HEK293 (cell line): Measurements from ENCODE around the gene LKAAEAR1.

Experiments
- AEBP2 ChIP-seq: fragments of 450-650 bp; formaldehyde crosslinking; IDR thresholded peaks from 2 replicates; pipeline ENCODE4 v1.5.1; 2016; ENCODE audit warnings: missing biosample characterization, missing genetic modification characterization, borderline replicate concordance
- EGR2 ChIP-seq: fragments of 450-650 bp; formaldehyde crosslinking; IDR thresholded peaks from 2 replicates; pipeline ENCODE4 v1.5.1; 2016; ENCODE audit warnings: low read depth, missing biosample characterization, missing genetic modification characterization
- FEZF1 ChIP-seq: fragments of 450-650 bp; formaldehyde crosslinking; IDR thresholded peaks from 2 replicates; pipeline ENCODE4 v1.5.1; 2016; ENCODE audit warnings: missing biosample characterization, missing genetic modification characterization
- KLF8 ChIP-seq: fragments of 450-650 bp; formaldehyde crosslinking; IDR thresholded peaks from 2 replicates; pipeline ENCODE4 v1.5.1; 2016; ENCODE audit warnings: missing biosample characterization, missing genetic modification characterization
- MYNN ChIP-seq: fragments of 450-650 bp; formaldehyde crosslinking; IDR thresholded peaks from 2 replicates; pipeline ENCODE4 v1.5.1; 2016; ENCODE audit warnings: missing biosample characterization, missing genetic modification characterization, borderline replicate concordance
- PRDM6 ChIP-seq: fragments of 450-650 bp; formaldehyde crosslinking; IDR thresholded peaks from 2 replicates; pipeline ENCODE4 v1.5.1; 2017; ENCODE audit warnings: missing biosample characterization, missing genetic modification characterization
- REPIN1 ChIP-seq: fragments of 450-650 bp; formaldehyde crosslinking; IDR thresholded peaks from 2 replicates; pipeline ENCODE4 v1.5.1; 2017; ENCODE audit warnings: missing biosample characterization, missing genetic modification characterization, low read depth
- SP7 ChIP-seq: fragments of 450-650 bp; formaldehyde crosslinking; IDR thresholded peaks from 2 replicates; pipeline ENCODE4 v1.5.1; 2016; ENCODE audit warnings: missing biosample characterization, missing genetic modification characterization
- TCF7L2 ChIP-seq: IDR thresholded peaks from 2 replicates; pipeline ENCODE4 v1.6.1; 2011; ENCODE audit warnings: low read depth, mild to moderate bottlenecking, inconsistent platforms, low read length, moderate library complexity, borderline replicate concordance
- ZBTB1 ChIP-seq: fragments of 450-650 bp; formaldehyde crosslinking; IDR thresholded peaks from 2 replicates; pipeline ENCODE4 v1.5.1; 2016; ENCODE audit warnings: missing biosample characterization, missing genetic modification characterization
- ZFP69B ChIP-seq: fragments of 450-650 bp; formaldehyde crosslinking; IDR thresholded peaks from 2 replicates; pipeline ENCODE4 v1.5.1; 2016; ENCODE audit warnings: missing biosample characterization, missing genetic modification characterization
- ZNF155 ChIP-seq: fragments of 450-650 bp; formaldehyde crosslinking; IDR thresholded peaks from 2 replicates; pipeline ENCODE4 v1.5.1; 2016; ENCODE audit warnings: missing biosample characterization, missing genetic modification characterization
- ZNF184 ChIP-seq: fragments of 450-650 bp; IDR thresholded peaks from 2 replicates; pipeline ENCODE4 v1.5.1; 2018; ENCODE audit warnings: missing biosample characterization, mild to moderate bottlenecking, missing genetic modification characterization
- ZNF2 ChIP-seq: fragments of 450-650 bp; formaldehyde crosslinking; IDR thresholded peaks from 2 replicates; pipeline ENCODE4 v1.5.1; 2016; ENCODE audit warnings: missing biosample characterization, missing genetic modification characterization
- ZNF221 ChIP-seq: fragments of 450-650 bp; formaldehyde crosslinking; IDR thresholded peaks from 2 replicates; pipeline ENCODE4 v1.5.1; 2017; ENCODE audit warnings: missing biosample characterization, missing genetic modification characterization, borderline replicate concordance
- ZNF280D ChIP-seq: fragments of 450-650 bp; formaldehyde crosslinking; IDR thresholded peaks from 2 replicates; pipeline ENCODE4 v1.5.1; 2016; ENCODE audit warnings: missing biosample characterization, missing genetic modification characterization
- ZNF302 ChIP-seq: fragments of 450-650 bp; formaldehyde crosslinking; IDR thresholded peaks from 2 replicates; pipeline ENCODE4 v1.5.1; 2016; ENCODE audit warnings: missing biosample characterization, missing genetic modification characterization, low read depth
- ZNF423 ChIP-seq: fragments of 450-650 bp; formaldehyde crosslinking; IDR thresholded peaks from 2 replicates; pipeline ENCODE4 v1.5.1; 2016; ENCODE audit warnings: missing biosample characterization, missing genetic modification characterization
- ZNF426 ChIP-seq: fragments of 450-650 bp; formaldehyde crosslinking; IDR thresholded peaks from 2 replicates; pipeline ENCODE4 v1.5.1; 2017; ENCODE audit warnings: missing biosample characterization, missing genetic modification characterization, mild to moderate bottlenecking, inconsistent platforms, moderate library complexity
- ZNF433 ChIP-seq: fragments of 450-650 bp; formaldehyde crosslinking; IDR thresholded peaks from 2 replicates; pipeline ENCODE4 v1.5.1; 2016; ENCODE audit warnings: missing biosample characterization, missing genetic modification characterization, low read depth
- ZNF488 ChIP-seq: fragments of 450-650 bp; formaldehyde crosslinking; IDR thresholded peaks from 2 replicates; pipeline ENCODE4 v1.5.1; 2016; ENCODE audit warnings: missing biosample characterization, missing genetic modification characterization
- ZNF530 ChIP-seq: fragments of 450-650 bp; formaldehyde crosslinking; IDR thresholded peaks from 2 replicates; pipeline ENCODE4 v1.5.1; 2016; ENCODE audit warnings: low read depth, missing biosample characterization, missing genetic modification characterization
- ZNF548 ChIP-seq: fragments of 450-650 bp; formaldehyde crosslinking; IDR thresholded peaks from 2 replicates; pipeline ENCODE4 v1.5.1; 2016; ENCODE audit warnings: missing biosample characterization, missing genetic modification characterization
- ZNF580 ChIP-seq: fragments of 450-650 bp; formaldehyde crosslinking; IDR thresholded peaks from 2 replicates; pipeline ENCODE4 v1.5.1; 2016; ENCODE audit warnings: missing biosample characterization, missing genetic modification characterization
- ZNF600 ChIP-seq: fragments of 450-650 bp; formaldehyde crosslinking; IDR thresholded peaks from 2 replicates; pipeline ENCODE4 v1.5.1; 2016; ENCODE audit warnings: missing biosample characterization, missing genetic modification characterization
- ZNF701 ChIP-seq: fragments of 450-650 bp; formaldehyde crosslinking; IDR thresholded peaks from 2 replicates; pipeline ENCODE4 v1.5.1; 2016; ENCODE audit warnings: missing biosample characterization, missing genetic modification characterization
- ZNF776 ChIP-seq: fragments of 450-650 bp; formaldehyde crosslinking; IDR thresholded peaks from 2 replicates; pipeline ENCODE4 v1.5.0; 2017; ENCODE audit warnings: missing biosample characterization, missing genetic modification characterization, borderline replicate concordance
- ZSCAN30 ChIP-seq: fragments of 450-650 bp; IDR thresholded peaks from 2 replicates; pipeline ENCODE4 v1.5.1; 2018; ENCODE audit warnings: missing biosample characterization, mild to moderate bottlenecking, missing genetic modification characterization, moderate library complexity
- TF ChIP-seq, protein P1 (sequence below): fragments of 450-650 bp; formaldehyde crosslinking; IDR thresholded peaks from 2 replicates; pipeline ENCODE4 v1.5.1; 2016; ENCODE audit warnings: missing biosample characterization, missing genetic modification characterization, low read depth
- TF ChIP-seq, protein P2 (sequence below): fragments of 450-650 bp; formaldehyde crosslinking; IDR thresholded peaks from 2 replicates; pipeline ENCODE4 v1.5.1; 2016; ENCODE audit warnings: missing biosample characterization, missing genetic modification characterization

The LKAAEAR1 gene

DNA sequence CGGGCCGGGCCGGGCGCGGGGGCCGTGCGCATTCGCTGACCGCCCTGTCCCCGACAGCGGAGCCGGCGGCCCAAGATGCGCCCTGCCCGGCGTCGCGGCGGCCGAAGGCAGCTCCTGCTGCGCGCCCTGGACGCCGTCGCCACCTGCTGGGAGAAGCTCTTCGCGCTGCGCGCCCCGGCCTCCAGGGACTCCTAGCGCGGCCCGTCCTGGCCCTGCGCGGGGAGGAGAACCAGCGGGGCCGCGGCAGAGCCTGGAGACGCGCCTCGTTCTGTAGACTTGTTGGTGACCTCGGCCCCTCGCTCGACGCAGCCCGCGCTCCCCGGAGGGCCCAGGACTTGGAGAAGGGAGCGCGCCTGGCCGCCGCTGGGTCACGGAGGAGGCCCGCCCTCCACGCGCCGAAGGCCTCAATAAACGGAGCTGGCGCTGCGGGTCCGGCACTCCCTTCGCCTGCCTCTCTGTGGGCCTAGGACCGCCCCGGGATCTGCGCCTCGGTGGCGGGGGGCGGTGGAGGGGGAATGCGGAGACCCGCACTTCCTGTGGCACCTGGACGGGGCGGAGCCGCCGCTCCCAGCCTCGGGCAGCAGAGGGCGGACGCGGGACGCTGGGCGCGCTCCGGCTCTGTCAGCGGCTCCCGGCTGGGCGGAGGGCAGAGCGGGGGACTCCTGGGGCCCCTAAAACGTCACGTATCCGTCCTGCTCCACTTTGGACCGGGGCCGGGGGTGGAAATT lies 45.5 kb downstream of the LKAAEAR1 start (continued):
- TF ChIP-seq EGR2 = peak; percentile 22; the same call in 1 of the 2 replicates
- no peak; the same call in 1 of the 2 replicates for TF ChIP-seq ZBTB1
- peak; percentile 59; the same call in 1 of the 2 replicates for TF ChIP-seq ZNF600 (tag by site-specific recombination)
- no peak for TF ChIP-seq ZNF488 (tag by site-specific recombination)
- no peak for TF ChIP-seq ZNF530
- TF ChIP-seq PRDM6 (tag by site-specific recombination) = no peak
- peak; percentile 63 for TF ChIP-seq ZSCAN30 (tag by site-specific recombination)
- TF ChIP-seq ZNF184 (tag by site-specific recombination) = no peak
- no peak for TF ChIP-seq MYNN
- TF ChIP-seq, protein P1, sequence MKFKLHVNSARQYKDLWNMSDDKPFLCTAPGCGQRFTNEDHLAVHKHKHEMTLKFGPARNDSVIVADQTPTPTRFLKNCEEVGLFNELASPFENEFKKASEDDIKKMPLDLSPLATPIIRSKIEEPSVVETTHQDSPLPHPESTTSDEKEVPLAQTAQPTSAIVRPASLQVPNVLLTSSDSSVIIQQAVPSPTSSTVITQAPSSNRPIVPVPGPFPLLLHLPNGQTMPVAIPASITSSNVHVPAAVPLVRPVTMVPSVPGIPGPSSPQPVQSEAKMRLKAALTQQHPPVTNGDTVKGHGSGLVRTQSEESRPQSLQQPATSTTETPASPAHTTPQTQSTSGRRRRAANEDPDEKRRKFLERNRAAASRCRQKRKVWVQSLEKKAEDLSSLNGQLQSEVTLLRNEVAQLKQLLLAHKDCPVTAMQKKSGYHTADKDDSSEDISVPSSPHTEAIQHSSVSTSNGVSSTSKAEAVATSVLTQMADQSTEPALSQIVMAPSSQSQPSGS (tag by site-specific recombination) = no peak
- TF ChIP-seq ZNF302 (tag by site-specific recombination) = no peak
- peak; percentile 79 for TF ChIP-seq SP7 (tag by site-specific recombination)
- TF ChIP-seq ZNF221 (tag by site-specific recombination) = no peak
- TF ChIP-seq ZNF548 = no peak
- no peak for TF ChIP-seq ZNF433 (tag by site-specific recombination)
- TF ChIP-seq ZNF580 (tag by site-specific recombination) = no peak
- TF ChIP-seq, protein P2, sequence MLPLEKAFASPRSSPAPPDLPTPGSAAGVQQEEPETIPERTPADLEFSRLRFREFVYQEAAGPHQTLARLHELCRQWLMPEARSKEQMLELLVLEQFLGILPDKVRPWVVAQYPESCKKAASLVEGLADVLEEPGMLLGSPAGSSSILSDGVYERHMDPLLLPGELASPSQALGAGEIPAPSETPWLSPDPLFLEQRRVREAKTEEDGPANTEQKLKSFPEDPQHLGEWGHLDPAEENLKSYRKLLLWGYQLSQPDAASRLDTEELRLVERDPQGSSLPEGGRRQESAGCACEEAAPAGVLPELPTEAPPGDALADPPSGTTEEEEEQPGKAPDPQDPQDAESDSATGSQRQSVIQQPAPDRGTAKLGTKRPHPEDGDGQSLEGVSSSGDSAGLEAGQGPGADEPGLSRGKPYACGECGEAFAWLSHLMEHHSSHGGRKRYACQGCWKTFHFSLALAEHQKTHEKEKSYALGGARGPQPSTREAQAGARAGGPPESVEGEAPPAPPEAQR (tag by site-specific recombination) = no peak
- TF ChIP-seq ZNF155 (tag by site-specific recombination) = no peak
- no peak for TF ChIP-seq TCF7L2
- TF ChIP-seq AEBP2 = no peak
- no peak for TF ChIP-seq ZNF701 (tag by site-specific recombination)
- TF ChIP-seq ZNF280D (tag by site-specific recombination) = no peak
- no peak for TF ChIP-seq REPIN1
- TF ChIP-seq ZFP69B (tag by site-specific recombination) = peak; percentile 19; the same call in 1 of the 2 replicates
- TF ChIP-seq ZNF426 (tag by site-specific recombination) = no peak
- peak; percentile 90 for TF ChIP-seq ZNF423 (tag by site-specific recombination)
- TF ChIP-seq KLF8 (tag by site-specific recombination) = peak; percentile 61; the same call in 1 of the 2 replicates
- TF ChIP-seq ZNF2 = peak; percentile 76; the same call in 1 of the 2 replicates
- TF ChIP-seq FEZF1 (tag by site-specific recombination) = no peak
- TF ChIP-seq ZNF776 (tag by site-specific recombination) = no peak
